Measurements from ENCODE around the gene ATP6V0E1. TPM values are rescaled to one million over a fixed set of nuclear protein-coding genes. Genes with fewer than 3 reads are reported as not detected.
A peak's percentile ranks its signal among the peaks of the same experiment; 100 is the strongest.

Gene ATP6V0E1
- total and polyA plus RNA-seq, 3 donors from 2014 or later = 124 to 170 (median 134) TPM

DNA sequence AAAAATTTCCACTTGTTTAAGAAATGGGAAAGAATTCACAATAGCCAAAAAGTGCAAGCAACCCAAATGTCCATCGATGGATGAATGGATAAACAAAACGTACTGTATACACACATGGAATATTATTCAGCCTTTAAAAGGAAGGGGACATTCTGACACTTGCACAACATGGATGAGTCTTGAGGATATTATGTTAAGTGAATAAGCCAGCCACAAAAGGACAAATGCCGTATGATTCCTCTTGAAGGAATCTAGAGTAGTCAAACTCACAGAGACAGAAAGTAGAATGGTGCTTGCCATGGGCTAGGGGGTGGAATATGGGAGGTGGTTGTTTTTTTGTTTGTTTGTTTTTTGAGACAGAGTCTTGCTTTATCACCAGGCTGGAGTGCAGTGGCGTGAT, 3.8 kb upstream of the ATP6V0E1 start:
- TF ChIP-seq, protein P1, sequence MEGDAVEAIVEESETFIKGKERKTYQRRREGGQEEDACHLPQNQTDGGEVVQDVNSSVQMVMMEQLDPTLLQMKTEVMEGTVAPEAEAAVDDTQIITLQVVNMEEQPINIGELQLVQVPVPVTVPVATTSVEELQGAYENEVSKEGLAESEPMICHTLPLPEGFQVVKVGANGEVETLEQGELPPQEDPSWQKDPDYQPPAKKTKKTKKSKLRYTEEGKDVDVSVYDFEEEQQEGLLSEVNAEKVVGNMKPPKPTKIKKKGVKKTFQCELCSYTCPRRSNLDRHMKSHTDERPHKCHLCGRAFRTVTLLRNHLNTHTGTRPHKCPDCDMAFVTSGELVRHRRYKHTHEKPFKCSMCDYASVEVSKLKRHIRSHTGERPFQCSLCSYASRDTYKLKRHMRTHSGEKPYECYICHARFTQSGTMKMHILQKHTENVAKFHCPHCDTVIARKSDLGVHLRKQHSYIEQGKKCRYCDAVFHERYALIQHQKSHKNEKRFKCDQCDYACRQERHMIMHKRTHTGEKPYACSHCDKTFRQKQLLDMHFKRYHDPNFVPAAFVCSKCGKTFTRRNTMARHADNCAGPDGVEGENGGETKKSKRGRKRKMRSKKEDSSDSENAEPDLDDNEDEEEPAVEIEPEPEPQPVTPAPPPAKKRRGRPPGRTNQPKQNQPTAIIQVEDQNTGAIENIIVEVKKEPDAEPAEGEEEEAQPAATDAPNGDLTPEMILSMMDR (IDR thresholded peaks at IDR 0.05) = no peak
- no peak for TF ChIP-seq POLR2A (IDR thresholded peaks at IDR 0.05)
- Histone ChIP-seq H3K4me3 (no peak overlapping the region), H3K9me3 (no peaks in the 10 kb centered on the region), H3K36me3 (ENCODE audit: low read depth, missing control alignments) (no peaks in the 10 kb centered on the region), H3K27ac (no peak overlapping the region), H3K4me1 (peaks cover 16% of the 10 kb centered on the region), H3K27me3 (no peaks in the 10 kb centered on the region)
- 74 to 90% methylated on average over 4 of the region's 4 CpGs for WGBS, 2 donors
- intact Hi-C loops (cut with DNase I; ENCODE audit: low total_unique reads) = no loop called here
- DNase-seq = no peak

DNA sequence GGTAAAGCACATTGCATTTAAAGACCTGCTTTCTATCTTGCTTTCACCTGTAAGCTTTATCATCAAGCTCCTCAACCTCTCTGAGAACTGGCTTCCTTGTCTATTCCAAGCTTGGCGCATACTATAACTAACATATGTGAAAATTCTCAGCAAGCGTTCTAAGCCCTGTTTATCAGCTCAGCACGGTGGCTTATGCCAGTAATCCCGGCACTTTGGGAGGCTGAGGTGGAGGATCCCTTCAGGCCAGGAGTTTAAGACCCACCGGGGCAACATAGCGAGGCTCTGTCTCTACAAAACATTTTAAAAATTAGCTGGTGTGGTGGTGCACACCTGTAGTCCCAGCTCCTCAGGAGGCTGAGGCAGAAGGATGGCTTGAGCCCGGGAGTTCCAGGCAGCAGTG, 1.6 kb upstream of the ATP6V0E1 start:
- Histone ChIP-seq H3K27me3 (no peaks in the 10 kb centered on the region), H3K9me3 (no peaks in the 10 kb centered on the region), H3K27ac (no peak overlapping the region), H3K4me1 (peaks cover 23% of the 10 kb centered on the region), H3K36me3 (ENCODE audit: low read depth, missing control alignments) (no peaks in the 10 kb centered on the region), H3K4me3 (no peak overlapping the region)
- TF ChIP-seq, protein P1 (IDR thresholded peaks at IDR 0.05) = no peak
- no peak for TF ChIP-seq POLR2A (IDR thresholded peaks at IDR 0.05)
- intact Hi-C loops (cut with DNase I; ENCODE audit: low total_unique reads) = no loop called here
- WGBS, 2 donors = 96% methylated on average over 7 of the region's 7 CpGs
- no peak for DNase-seq

DNA sequence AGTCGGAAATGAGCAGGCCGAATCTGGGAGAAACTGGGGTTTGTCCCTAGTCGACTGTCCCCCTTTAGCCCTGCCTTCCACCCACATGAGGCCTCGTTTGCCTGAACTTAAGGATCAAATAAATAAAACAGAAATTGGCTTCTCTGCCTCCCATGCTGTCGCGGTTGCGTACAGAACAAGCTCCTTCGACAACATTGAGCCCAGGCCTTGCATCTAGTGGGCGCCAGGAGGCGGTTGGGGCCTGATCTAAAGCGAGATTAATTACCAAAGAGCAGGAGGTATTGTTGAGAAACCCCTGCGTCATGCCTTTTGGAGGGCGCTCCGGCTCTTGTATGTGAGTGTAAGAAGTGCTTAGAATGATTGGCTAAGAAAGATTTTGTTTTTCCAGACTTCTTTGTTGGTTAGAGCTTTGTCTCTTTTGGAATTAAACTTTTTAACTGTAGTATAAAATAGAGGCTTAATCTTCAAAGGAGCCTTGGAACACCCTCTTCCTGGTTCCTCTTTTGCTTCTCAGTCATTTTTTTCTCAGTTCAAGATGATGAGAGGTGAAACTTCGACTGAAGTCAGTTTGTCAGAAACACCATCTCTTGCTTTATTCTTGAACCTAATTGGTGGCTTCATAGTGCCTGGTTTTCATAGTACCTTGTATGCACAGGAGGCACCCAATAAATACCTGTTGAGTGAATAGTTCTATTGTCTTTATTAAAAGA, 828 bp downstream of the ATP6V0E1 start:
- DNase-seq = peak; percentile 80
- Histone ChIP-seq H3K9me3 (no peaks in the 10 kb centered on the region), H3K27ac (peak overlapping the region; percentile 85 to 94), H3K4me3 (peak overlapping the region; percentile 69 to 91), H3K4me1 (peaks cover 14% of the 10 kb centered on the region), H3K27me3 (no peaks in the 10 kb centered on the region), H3K36me3 (ENCODE audit: low read depth, missing control alignments) (no peaks in the 10 kb centered on the region)
- intact Hi-C loops (cut with DNase I; ENCODE audit: low total_unique reads) = no loop called here
- 2% methylated on average over 13 to 15 of the region's 15 CpGs for WGBS, 2 donors
- TF ChIP-seq, protein P1 (IDR thresholded peaks at IDR 0.05) = peak in 2 of 3 experiments; percentile 13 to 20
- TF ChIP-seq POLR2A (IDR thresholded peaks at IDR 0.05) = no peak

DNA sequence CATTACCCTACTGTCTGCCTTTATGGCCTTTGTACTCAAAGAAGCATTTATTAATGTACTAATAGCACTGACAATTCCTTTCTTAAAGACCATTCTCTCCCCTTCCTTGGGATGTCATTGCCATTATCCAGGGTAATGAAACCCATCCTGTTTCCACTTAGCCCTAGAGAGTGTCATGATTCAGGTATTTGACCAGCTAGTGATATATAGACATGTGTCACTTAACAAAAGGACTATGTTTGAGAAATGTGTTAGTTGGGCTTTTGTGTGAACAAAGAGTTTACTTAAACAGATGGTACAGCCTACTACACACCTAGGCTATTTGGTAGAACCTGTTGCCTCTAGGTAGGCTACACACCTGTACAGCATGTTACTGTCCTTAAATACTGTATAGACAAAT, 2.0 kb downstream of the ATP6V0E1 start:
- Histone ChIP-seq H3K4me3 (no peak overlapping the region), H3K4me1 (peaks cover 14% of the 10 kb centered on the region)
- TF ChIP-seq, protein P1 (IDR thresholded peaks at IDR 0.05) = no peak

DNA sequence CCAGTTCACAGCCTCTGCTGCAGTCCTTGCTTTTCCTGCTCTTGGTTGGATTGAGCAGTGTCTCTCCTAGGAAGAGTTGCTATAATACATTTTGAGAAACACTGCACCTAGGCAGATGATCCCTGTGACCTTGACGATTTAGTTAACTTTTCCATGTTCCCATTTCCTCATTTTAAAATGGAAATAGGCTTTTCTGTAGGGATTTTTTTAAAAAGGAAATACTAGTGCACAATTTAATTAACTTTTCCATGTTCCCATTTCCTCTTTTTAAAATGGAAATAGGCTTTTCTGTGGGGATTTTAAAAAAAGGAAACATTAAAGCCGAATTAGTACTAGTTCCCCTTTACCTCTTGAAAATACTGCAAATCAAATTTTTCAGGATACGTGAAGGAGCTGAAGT, 4.7 kb downstream of the ATP6V0E1 start:
- no peak for TF ChIP-seq POLR2A (IDR thresholded peaks at IDR 0.05)
- TF ChIP-seq, protein P1 (IDR thresholded peaks at IDR 0.05) = no peak
- no peak overlapping the region for H3K4me3 ChIP-seq
- no peaks in the 10 kb centered on the region for H3K9me3 ChIP-seq
- no peak for DNase-seq
- WGBS, 2 donors = 62 to 69% methylated on average over 3 of the region's 3 CpGs
- intact Hi-C loops (cut with DNase I; ENCODE audit: low total_unique reads) = no loop called here
- no peaks in the 10 kb centered on the region for H3K36me3 ChIP-seq (ENCODE audit: low read depth, missing control alignments)
- H3K27me3 ChIP-seq = no peaks in the 10 kb centered on the region
- H3K27ac ChIP-seq = no peak overlapping the region
- peaks cover 8% of the 10 kb centered on the region for H3K4me1 ChIP-seq

More for the DNA sequence above, 2.0 kb downstream of the ATP6V0E1 start:
- Histone ChIP-seq H3K9me3 (no peaks in the 10 kb centered on the region), H3K27ac (no peak overlapping the region), H3K36me3 (ENCODE audit: low read depth, missing control alignments) (no peaks in the 10 kb centered on the region), H3K27me3 (no peaks in the 10 kb centered on the region)
- intact Hi-C loops (cut with DNase I; ENCODE audit: low total_unique reads) = no loop called here
- DNase-seq = no peak

All from testis (tissue), 3 donors.